SH-SY5Y (cell line): ENCODE measurements around the gene SLC1A1.

Experiments used
- GATA2 ChIP-seq: IDR thresholded peaks from 2 replicates; pipeline ENCODE4 v1.6.1; 2011; ENCODE audit warnings: mild to moderate bottlenecking, low read depth, low read length
- GATA3 ChIP-seq: IDR thresholded peaks from 2 replicates; pipeline ENCODE4 v1.6.1; 2011; ENCODE audit warnings: low read depth, mild to moderate bottlenecking, low read length, moderate library complexity

SLC1A1 gene

DNA sequence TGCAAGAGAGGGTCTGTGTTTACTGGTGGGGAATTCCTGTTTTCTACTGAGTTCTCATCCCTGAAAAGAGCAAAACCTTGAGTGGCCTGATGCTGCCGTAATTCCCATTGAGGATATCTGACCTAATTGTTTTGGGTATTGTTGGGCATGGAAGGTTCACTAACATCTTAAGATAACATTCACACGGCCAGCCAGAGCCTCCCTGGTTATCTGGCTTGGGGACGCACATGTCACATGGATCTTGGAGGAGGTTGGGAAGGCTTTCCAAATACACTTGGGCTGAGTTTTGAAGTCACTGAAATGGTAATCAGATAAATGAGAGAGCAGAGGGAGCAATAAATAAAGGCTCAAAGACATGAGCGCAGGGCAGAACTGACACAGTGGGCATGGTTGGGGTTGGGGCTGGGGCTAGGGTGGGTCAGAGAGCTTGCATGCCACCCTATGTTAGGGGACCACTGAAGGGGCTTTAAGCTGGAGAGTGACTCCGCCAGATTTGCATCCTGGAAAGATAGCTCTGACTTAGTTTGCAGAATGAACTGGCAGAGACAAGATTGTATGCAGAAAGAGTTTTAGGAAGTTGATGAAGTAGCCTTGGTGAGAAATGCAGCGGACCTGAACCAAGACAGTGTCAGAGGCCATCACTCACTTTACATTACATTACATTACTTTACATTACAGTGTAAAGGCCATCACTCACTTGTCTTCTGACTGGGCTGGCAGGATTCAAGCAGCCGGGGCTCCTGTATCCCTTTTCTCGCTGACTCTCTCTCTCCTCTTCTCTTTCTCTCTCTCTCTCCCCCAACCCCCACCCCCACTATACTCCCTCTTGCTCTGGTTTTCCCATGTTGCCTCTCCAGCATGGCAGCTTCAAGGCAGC is 24.2 kb downstream of the SLC1A1 start:
- no peak for TF ChIP-seq GATA2
- TF ChIP-seq GATA3: no peak

DNA sequence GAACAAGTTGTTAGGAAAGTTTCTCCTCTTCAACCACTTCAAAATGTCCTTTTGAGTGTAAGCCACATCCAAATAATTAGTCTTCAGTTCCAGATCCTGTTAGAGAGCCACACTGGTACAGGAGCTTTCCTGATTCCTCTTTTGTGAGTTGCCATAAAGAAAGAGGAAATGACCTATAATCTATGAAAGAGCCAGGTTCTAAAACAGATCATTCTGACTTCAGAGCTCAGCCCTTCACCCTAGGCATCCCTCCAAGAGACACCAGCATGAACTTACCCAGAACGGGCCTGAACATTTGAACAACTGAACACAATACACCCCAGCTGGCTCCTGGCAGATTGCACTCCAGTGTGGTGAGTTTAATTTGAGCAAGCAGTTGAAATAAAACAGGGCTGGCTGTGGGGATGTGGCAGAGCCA is 25.7 kb downstream of the SLC1A1 start:
- TF ChIP-seq GATA2: no peak
- TF ChIP-seq GATA3: no peak

DNA sequence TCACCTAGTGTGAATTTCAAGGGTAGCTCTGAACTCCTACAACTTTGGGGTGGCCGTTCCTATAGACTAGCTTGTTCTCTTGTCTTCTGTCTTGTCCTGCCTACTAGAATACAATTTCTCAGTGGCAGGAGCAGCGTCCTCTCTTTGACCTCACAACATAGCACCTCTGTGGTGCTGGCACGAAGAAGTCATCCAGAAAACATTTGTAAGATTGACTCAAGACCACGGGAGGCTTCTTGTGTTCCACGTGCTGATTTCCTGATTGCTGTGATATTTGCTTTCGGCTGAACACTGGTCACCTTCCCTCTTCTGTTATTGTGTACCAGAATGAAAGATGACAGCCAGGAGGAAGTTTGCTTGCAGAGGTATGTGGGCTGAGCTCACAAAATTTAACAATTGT is 27.0 kb downstream of the SLC1A1 start:
- TF ChIP-seq GATA3 (no peak), GATA2 (no peak)

DNA sequence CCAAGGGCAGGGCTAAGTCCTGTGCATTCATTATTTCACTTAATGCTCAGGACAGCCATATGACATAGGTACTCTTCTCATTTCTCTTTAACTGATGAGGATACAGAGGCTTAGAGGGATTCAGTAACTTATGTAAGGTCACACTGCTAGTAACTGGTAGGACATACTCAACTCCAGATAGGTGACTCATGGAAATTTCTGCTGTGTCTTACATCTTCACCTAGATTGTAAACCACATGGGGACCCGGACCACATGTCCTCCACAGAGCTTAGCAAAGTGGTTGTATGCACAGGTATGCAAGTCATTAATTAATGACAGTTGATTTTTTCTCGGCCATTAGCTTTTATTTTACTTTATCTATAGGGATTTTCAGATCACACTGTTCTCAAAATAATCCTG is 29.3 kb downstream of the SLC1A1 start:
- TF ChIP-seq GATA2: no peak
- TF ChIP-seq GATA3: no peak

DNA sequence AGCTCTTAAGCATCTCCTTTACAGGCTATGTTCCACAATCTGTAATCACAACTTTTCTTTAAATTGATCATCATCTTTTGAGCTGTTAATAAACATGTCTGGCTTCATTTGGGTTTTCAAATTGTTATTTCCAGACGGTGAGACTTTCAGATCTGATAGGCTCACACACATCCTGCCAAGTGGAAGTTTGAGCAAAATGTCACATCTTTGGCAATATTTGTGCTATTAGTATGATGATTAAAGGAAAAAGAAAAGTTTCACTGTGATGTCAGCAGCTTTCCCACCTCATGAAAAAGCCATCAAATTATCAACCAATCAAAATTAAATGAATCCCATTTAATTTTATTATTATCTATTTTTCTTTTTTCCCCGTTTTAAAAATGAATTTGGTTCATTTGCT is 29.8 kb downstream of the SLC1A1 start:
- TF ChIP-seq GATA3: no peak

DNA sequence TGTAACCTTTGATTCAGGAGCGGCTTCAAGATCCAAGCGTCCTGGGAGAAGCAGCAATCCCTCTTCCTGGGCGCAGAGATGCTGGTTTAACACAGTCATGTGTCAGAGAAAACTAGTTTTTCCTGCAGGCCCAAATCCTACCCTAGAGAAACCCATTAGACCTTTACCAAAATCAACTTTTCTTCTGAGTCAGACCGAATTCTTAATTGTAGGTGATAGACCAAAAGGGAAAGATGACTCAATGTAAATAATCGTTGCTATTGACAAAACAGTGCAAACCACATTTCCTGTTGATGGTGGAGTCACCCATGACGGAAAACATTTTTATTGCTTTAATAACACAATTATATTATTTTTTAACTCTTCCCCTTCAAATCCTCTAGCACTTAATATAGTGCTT is 40.1 kb downstream of the SLC1A1 start:
- TF ChIP-seq GATA2 (no peak), GATA3 (no peak)

DNA sequence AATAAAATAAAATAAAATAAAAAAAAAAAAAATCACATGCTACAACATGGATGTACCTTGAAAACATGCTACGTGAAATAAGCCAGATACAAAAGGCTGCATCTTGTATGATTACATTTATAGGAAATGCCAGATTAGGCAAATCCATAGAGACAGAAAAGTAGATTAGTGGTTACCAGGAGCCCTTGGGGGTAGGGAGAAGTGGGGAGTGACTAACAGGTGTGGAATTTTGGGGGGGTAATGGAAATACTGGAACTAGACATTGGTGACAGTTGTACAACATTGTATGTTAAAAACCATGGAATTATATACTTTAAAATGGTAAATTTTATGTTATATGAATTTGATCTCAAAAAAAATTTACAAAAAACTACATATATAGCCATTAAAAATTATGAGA is 47.3 kb downstream of the SLC1A1 start:
- no peak for TF ChIP-seq GATA2
- no peak for TF ChIP-seq GATA3

DNA sequence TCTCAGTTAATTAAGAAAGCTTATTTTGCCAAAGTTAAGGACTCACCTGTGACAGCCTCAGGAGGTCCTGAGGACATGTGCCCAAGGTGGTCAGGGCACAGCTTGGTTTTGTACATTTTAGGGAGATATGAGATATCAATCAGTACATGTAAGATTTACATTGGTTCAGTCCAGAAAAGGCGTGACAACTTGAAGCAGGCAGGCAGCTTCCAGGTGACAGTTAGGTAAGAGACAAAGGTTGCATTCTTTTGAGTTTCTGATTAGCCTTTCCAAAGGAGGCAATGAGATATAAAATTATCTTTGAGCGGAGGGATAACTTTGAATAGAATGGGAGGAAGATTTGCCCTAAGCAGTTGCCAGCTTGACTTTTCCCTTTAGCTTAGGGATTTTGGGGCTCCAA is 47.8 kb downstream of the SLC1A1 start:
- TF ChIP-seq GATA3 (no peak), GATA2 (no peak)

DNA sequence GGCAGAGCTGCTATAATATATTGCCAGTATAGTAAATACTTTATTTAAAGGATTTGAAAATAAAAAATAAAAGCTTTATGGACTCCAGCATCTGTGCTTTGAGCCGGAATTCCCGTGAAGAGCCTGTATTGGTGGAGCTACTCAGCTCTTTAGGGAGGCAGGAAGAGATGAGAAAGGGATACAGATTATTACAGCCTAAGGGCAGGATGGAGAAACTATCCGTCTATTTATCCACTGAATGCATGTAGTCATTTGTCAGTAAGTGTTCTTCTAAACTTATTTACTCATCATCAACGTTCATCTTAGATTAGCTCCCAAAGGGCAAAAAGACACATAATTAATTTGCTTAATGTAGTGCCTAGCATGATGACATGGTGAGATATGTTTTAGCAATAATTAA is 48.4 kb downstream of the SLC1A1 start:
- TF ChIP-seq GATA3: no peak
- TF ChIP-seq GATA2: no peak

DNA sequence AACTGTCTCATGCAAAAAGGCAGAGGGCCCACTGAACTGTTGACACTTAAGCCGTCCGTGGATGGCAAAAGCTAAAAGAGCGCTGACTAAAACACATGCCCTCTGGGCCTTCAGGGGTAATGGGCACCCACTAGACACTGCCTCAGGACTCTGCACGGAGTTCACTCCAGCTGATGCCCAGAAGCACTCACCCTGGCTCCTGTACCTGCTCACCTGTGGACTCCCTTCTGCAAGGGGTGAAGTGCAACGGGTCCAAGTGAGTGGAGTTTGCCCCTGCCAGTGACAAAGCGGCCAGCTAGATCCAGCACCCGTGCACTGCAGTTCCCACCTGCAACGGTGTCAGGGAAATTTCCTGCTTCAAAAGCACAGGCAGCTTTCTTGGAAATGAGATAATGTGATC is 50.2 kb downstream of the SLC1A1 start:
- no peak for TF ChIP-seq GATA3
- no peak for TF ChIP-seq GATA2

DNA sequence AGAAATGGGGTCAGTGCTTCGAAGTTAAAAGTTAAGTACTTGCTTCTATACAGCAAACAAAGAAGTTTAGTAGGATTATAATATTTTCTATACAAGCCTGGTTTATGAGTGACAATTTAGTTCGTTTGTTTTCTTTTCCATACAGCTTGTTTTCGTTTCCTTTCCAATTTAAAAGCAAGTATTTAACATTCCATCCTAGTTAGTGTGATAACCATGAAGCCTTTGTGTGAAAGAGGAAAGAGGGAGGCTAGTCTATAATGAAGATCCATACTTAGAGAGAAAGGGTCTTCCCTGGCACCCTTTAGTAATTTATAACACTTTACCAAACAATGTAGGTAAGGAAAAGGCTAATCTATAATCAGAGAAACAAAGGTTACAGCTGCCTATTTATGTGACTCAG is 51.0 kb downstream of the SLC1A1 start:
- no peak for TF ChIP-seq GATA2
- TF ChIP-seq GATA3: no peak

DNA sequence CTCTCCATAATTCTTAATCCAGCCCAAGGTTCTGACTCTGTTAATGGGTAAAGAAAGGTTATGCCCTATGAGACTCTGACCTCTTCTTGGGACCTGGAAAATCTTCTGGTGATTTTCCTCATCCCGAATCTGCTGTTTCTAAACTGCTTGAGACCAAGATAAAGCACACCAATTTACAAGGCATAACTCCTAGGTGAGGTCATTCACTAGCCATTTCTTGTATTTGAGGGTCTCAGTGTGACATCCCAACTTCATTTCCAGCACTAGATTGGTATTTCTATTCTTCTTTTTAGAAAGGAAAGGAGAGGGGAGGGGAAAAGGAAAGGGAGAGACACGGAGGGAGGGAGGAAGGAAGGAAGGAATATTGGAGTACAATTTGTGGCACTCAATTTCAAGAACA is 51.6 kb downstream of the SLC1A1 start:
- TF ChIP-seq GATA3: no peak
- TF ChIP-seq GATA2: no peak

DNA sequence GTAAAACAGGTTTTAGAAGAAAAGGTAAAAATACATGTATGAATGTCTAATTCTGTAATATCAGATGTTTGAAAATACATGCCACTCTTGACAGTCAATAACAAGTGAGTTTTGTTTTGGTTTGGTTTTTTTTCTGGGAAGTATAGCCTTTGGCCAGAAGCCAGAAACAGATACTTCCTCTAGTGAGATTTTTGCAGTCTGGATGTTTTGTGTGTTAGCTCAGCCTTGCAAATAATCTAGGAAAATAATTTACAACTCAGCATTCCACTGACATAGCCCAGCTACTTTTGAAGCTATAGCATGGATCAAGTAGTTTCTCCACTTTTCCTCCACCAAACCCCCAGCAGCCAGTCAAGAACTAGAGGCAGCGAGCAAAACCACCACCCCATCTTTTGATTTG is 56.7 kb downstream of the SLC1A1 start:
- no peak for TF ChIP-seq GATA3
- TF ChIP-seq GATA2: no peak

DNA sequence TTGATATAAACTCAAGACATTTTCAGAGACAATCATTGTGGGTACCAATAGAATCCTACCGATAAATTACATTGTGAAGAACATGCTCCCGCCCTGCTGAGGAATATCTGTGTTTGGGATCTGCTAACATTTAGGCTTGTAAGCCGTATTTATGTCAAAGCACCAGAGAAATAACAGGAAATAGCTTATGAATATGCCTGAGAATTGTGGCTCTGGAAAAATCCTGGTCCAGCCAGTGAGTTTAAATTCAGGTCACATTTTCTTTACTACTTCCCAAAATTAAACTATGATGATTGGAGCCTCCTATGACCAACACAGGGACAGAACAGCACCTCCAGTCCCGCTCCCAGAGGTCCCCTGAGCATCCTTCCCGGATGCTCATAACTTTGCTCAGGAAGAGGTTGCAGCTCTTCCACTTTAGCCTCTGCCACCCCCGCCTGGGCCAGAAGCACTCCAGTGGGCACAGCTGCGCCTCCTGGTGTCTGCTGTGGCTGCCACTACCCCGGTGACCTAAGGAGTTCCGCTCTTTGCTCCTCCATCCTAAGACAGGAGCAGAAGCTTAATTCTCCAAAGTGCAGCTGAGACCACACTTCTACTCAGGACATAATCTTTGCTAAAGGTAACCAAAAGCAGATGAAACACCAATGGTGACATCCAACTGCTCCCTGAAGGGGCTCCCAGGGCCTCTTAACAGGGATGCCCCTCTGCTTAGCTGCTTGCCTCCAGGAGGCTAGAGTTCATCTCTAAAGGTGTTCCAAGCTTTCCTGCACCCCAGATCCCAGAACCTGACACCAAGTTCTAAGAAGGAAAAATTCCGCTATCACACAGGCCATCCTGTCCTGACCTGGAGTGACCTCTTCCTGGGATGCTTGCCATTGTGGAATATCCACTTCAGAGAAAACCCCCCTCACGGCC is 58.8 kb downstream of the SLC1A1 start:
- TF ChIP-seq GATA2 (no peak), GATA3 (no peak)
